A549 (cell line): Measurements from ENCODE around the gene PNKP. TPM values are rescaled to one million over a fixed set of nuclear protein-coding genes. Genes with fewer than 3 reads are reported as not detected.

ENCODE experiments used
- ATAC-seq, 2 experiments: fragments of 200-7000 bp in 1 of 2; fragments of >200 bp in 1 of 2; cut with Nextera tagmentation in 1 of 2; cut with Tn5 transposase in 1 of 2; 3 replicates each; pipeline versions ENCODE4 v1.8.0 to v1.9.1; 2018 to 2020; ENCODE audit warnings: mild to moderate bottlenecking in 1 of 2, moderate library complexity in 1 of 2
- CTCF ChIA-PET: fragments of 300-600 bp; sonication (Branson Sonifier 250); formaldehyde crosslinking; extraction: SDS; loops from one replicate; lab custom pipeline; 2021; ENCODE audit warnings: antibody characterized with exemption, inconsistent platforms; lab: Yijun Ruan, JAX
- POLR2A ChIA-PET: fragments of 350-600 bp; formaldehyde crosslinking; extraction: SDS; loops from one replicate; lab custom pipeline; 2021; ENCODE audit warnings: antibody characterized with exemption, inconsistent platforms; lab: Yijun Ruan, JAX
- DNase-seq, 2 experiments: peaks; one replicate each; pipeline versions ENCODE4 v3.0.0 to v3.0.0-alpha.2; 2011 to 2016; ENCODE audit warnings: low read depth in 1 of 2, low spot score in 1 of 2
- FAIRE-seq: peaks from 2 replicates; lab custom pipeline; 2011; peaks lifted over from hg19 to GRCh38; lab: Jason Lieb, UNC
- H3K27ac ChIP-seq, 2 experiments: fragments of >200 bp; sonication (Bioruptor Twin); formaldehyde crosslinking; 3 replicates each; pipeline ENCODE4 v1.5.1; 2016 to 2017
- H3K4me1 ChIP-seq: fragments of >200 bp; sonication (Bioruptor Twin); formaldehyde crosslinking; 3 replicates; pipeline ENCODE4 v1.6.1; 2016
- H3K4me2 ChIP-seq: fragments of >200 bp; sonication (Bioruptor Twin); formaldehyde crosslinking; 3 replicates; pipeline ENCODE4 v1.6.1; 2016
- H3K4me3 ChIP-seq: fragments of >200 bp; sonication (Bioruptor Twin); formaldehyde crosslinking; 3 replicates; pipeline ENCODE4 v1.5.1; 2016
- H3K9me3 ChIP-seq: fragments of >200 bp; sonication (Bioruptor Twin); formaldehyde crosslinking; 3 replicates; pipeline ENCODE4 v1.6.1; 2016
- BHLHE40 ChIP-seq: IDR thresholded peaks from 2 replicates; pipeline ENCODE4 v1.6.1; 2012; ENCODE audit warnings: low read depth, low read length, inconsistent platforms
- CBX8 ChIP-seq: fragments of 200-600 bp; sonication (generic); IDR thresholded peaks from 2 replicates; pipeline ENCODE4 v1.6.1; 2016
- CHD2 ChIP-seq: fragments of 150-350 bp; IDR thresholded peaks from 2 replicates; pipeline ENCODE4 v1.6.1; 2014; ENCODE audit warnings: low read length; ENCODE audit not compliant: partially characterized antibody
- CHD4 ChIP-seq: fragments of 200-600 bp; sonication (generic); IDR thresholded peaks from 2 replicates; pipeline ENCODE4 v1.6.1; 2016; ENCODE audit warnings: antibody characterized with exemption, mild to moderate bottlenecking, borderline replicate concordance
- EHMT2 ChIP-seq: fragments of 200-600 bp; sonication (generic); IDR thresholded peaks from 2 replicates; pipeline ENCODE4 v1.6.1; 2016; ENCODE audit warnings: antibody characterized with exemption, low read depth, mild to moderate bottlenecking, moderate library complexity
- ELK1 ChIP-seq: fragments of 150-350 bp; IDR thresholded peaks from 2 replicates; pipeline ENCODE4 v1.6.1; 2014; ENCODE audit warnings: low read depth, mild to moderate bottlenecking, low read length
- ESRRA ChIP-seq: fragments of 150-350 bp; IDR thresholded peaks from 2 replicates; pipeline ENCODE4 v1.6.1; 2014; ENCODE audit warnings: mild to moderate bottlenecking, low read length, borderline replicate concordance
- HEYL ChIP-seq: fragments of 250-450 bp; sonication (Bioruptor Pico); IDR thresholded peaks from 2 replicates; pipeline ENCODE4 v1.8.0; 2021; ENCODE audit warnings: mild to moderate bottlenecking, moderate library complexity
- HOXB13 ChIP-seq: fragments of 250-450 bp; sonication (Bioruptor Pico); IDR thresholded peaks from 2 replicates; pipeline ENCODE4 v1.5.0; 2020; ENCODE audit warnings: low read depth, mild to moderate bottlenecking, moderate library complexity
- HOXB5 ChIP-seq: fragments of 250-450 bp; sonication (Bioruptor Pico); IDR thresholded peaks from 2 replicates; pipeline ENCODE4 v1.5.0; 2020; ENCODE audit warnings: mild to moderate bottlenecking, moderate library complexity
- JUN ChIP-seq, 2 experiments: fragments of >200 bp; sonication (Bioruptor Twin); formaldehyde crosslinking; IDR thresholded peaks; 2 replicates in 1 of 2; 3 replicates in 1 of 2; pipeline ENCODE4 v1.6.1; 2016 to 2017
- KDM1A ChIP-seq: fragments of 200-600 bp; sonication (generic); IDR thresholded peaks from 2 replicates; pipeline ENCODE4 v1.6.1; 2016; ENCODE audit warnings: low read depth, mild to moderate bottlenecking
- KDM5A ChIP-seq: fragments of 200-600 bp; sonication (generic); IDR thresholded peaks from 2 replicates; pipeline ENCODE4 v1.6.1; 2016; ENCODE audit warnings: antibody characterized with exemption, mild to moderate bottlenecking
- MAZ ChIP-seq: fragments of 150-350 bp; IDR thresholded peaks from 2 replicates; pipeline ENCODE4 v1.6.1; 2014; ENCODE audit warnings: antibody characterized with exemption, low read depth, low read length, borderline replicate concordance
- MYC ChIP-seq: IDR thresholded peaks from 2 replicates; pipeline ENCODE4 v1.6.1; 2012; ENCODE audit warnings: mild to moderate bottlenecking, inconsistent platforms, low read length, improper control_type of control experiment, borderline replicate concordance
- NFE2L2 ChIP-seq: fragments of 150-350 bp; conservative IDR thresholded peaks from 2 replicates; pipeline ENCODE4 v1.6.1; 2014; ENCODE audit warnings: low read length
- NPAS2 ChIP-seq: fragments of 250-450 bp; sonication (Bioruptor Pico); IDR thresholded peaks from 2 replicates; pipeline ENCODE4 v1.8.0; 2022; ENCODE audit warnings: mild to moderate bottlenecking, moderate library complexity, borderline replicate concordance
- NR3C1 ChIP-seq: fragments of >200 bp; sonication (Bioruptor Twin); formaldehyde crosslinking; IDR thresholded peaks from 3 replicates; pipeline ENCODE4 v1.6.1; 2017
- PBX3 ChIP-seq: IDR thresholded peaks from 2 replicates; pipeline ENCODE4 v1.6.1; 2012
- RARB ChIP-seq: fragments of 250-450 bp; sonication (Bioruptor Pico); IDR thresholded peaks from 2 replicates; pipeline ENCODE4 v1.8.0; 2021; ENCODE audit warnings: mild to moderate bottlenecking, moderate library complexity
- RCOR1 ChIP-seq: fragments of 150-350 bp; IDR thresholded peaks from 2 replicates; pipeline ENCODE4 v1.6.1; 2014; ENCODE audit warnings: antibody characterized with exemption, low read length, low read depth
- RFX5 ChIP-seq: fragments of 450-650 bp; IDR thresholded peaks from 2 replicates; pipeline ENCODE4 v1.7.1; 2014; ENCODE audit warnings: antibody characterized with exemption, mild to moderate bottlenecking, moderate library complexity
- SMC3 ChIP-seq: fragments of >200 bp; sonication (Bioruptor Twin); formaldehyde crosslinking; IDR thresholded peaks from 3 replicates; pipeline ENCODE4 v1.6.1; 2018; ENCODE audit warnings: inconsistent platforms
- SREBF2 ChIP-seq: fragments of 450-650 bp; IDR thresholded peaks from 2 replicates; pipeline ENCODE4 v1.6.1; 2014; ENCODE audit warnings: mild to moderate bottlenecking, moderate library complexity
- TFCP2L1 ChIP-seq: fragments of 250-450 bp; sonication (Bioruptor Pico); IDR thresholded peaks from 2 replicates; pipeline ENCODE4 v1.5.0; 2021; ENCODE audit warnings: mild to moderate bottlenecking
- USF2 ChIP-seq: fragments of 450-650 bp; IDR thresholded peaks from 2 replicates; pipeline ENCODE4 v1.6.1; 2014; ENCODE audit warnings: antibody characterized with exemption
- ZC3H11A ChIP-seq: fragments of 450-650 bp; IDR thresholded peaks from 2 replicates; pipeline ENCODE4 v1.6.1; 2014; ENCODE audit warnings: antibody characterized with exemption, mild to moderate bottlenecking
- WGBS: methylation state at CpG from one replicate; pipeline ENCODE4 v1.1.6; 2017; ENCODE audit errors: missing lambda C conversion rate; 5-methylcytosine and 5-hydroxymethylcytosine counted together
- polyA plus RNA-seq, 4 experiments: library from polyadenylated mRNA; depleted of rRNA in 3 of 4; stranded (reverse); fragments of >200 nt; fragmentation: RNase III in 1 of 4; extraction: RNeasy Plus Mini Kit Qiagen cat#74134 plus additional on column Dnase treatment in 1 of 4; gene quantifications; 2 replicates in 3 of 4; 3 replicates in 1 of 4; pipeline ENCODE4 v1.2.3, GENCODE V29; 2011 to 2017
- TF ChIP-seq, protein P1 (sequence below): fragments of >200 bp; sonication (Bioruptor Twin); formaldehyde crosslinking; IDR thresholded peaks from 3 replicates; pipeline ENCODE4 v1.6.1; 2016
- TF ChIP-seq, protein P2 (sequence below): IDR thresholded peaks from 2 replicates; pipeline ENCODE4 v1.6.1; 2012
- TF ChIP-seq, protein P3 (sequence below): fragments of >200 bp; sonication (Bioruptor Twin); formaldehyde crosslinking; IDR thresholded peaks from 2 replicates; pipeline ENCODE4 v1.6.1; 2016
- TF ChIP-seq, protein P4 (sequence below): IDR thresholded peaks from 2 replicates; pipeline ENCODE4 v1.6.1; 2012; ENCODE audit warnings: low read depth, borderline replicate concordance

Gene PNKP
- polyA plus RNA-seq, 2 of the 4 experiments (the other 2 are of a cell fraction): 23.3 to 71.2 TPM

DNA sequence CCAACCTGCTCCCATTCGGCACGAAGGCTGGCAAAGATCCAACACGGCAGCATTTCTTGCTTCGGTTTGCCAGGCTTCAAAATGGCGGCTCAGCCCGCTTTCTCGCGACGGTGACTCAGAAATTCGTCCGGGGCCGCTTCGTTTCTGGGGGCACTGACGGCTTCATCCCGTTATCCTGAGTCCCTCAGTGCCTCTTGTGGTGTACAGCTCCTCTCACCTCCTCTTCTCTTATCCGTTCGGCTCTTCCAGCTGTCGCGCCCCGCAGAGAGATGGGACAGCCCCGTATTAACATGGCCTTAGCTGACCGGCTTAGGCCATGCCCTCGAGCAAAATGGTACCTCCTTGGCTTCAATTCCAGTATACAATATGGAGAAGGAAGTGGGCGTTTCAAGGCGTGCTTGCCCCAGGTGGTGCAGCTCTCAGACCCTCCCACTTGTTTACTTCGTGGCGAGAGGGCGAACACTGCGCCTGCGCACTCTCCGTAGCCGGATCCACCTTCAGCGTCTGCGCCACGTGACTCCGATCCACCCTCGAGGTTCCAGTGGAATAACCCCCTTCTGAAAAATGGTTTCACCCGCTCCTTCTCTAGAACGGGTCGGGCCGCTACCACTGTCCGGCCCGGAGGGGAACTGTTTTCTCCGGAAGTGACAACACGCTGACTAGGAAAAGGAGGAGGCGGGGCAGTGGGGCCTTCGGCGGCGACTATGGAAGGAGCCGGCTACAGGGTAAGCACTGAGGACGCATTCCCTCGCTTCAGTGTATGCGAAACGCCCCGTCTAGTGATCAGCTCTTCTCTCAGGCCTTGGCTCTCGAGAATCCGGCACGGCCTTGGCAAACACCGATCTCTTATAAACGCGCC, 9.9 kb upstream of the PNKP start, which contains the start of the genes AKT1S1 and TBC1D17 (continued):
- TF ChIP-seq CHD4 (no peak), EHMT2 (no peak), KDM1A (no peak), SMC3 (no peak), TFCP2L1 (CRISPR knock-in tag) (0 out of 2 replicates have a peak, but pooled peaks have one; percentile 56), HEYL (no peak), NR3C1 (no peak), ELK1 (0 out of 2 replicates have a peak, but pooled peaks have one; percentile 37), HOXB13 (CRISPR knock-in tag) (0 out of 2 replicates have a peak, but pooled peaks have one; percentile 16), CHD2 (peak; percentile 78), CBX8 (no peak), ZC3H11A (peak; percentile 5), HOXB5 (CRISPR knock-in tag) (0 out of 2 replicates have a peak, but pooled peaks have one; percentile 19), RFX5 (no peak; the same call in 1 of the 2 replicates), RARB (CRISPR knock-in tag) (0 out of 2 replicates have a peak, but pooled peaks have one; percentile 14)
- TF ChIP-seq, protein P1, sequence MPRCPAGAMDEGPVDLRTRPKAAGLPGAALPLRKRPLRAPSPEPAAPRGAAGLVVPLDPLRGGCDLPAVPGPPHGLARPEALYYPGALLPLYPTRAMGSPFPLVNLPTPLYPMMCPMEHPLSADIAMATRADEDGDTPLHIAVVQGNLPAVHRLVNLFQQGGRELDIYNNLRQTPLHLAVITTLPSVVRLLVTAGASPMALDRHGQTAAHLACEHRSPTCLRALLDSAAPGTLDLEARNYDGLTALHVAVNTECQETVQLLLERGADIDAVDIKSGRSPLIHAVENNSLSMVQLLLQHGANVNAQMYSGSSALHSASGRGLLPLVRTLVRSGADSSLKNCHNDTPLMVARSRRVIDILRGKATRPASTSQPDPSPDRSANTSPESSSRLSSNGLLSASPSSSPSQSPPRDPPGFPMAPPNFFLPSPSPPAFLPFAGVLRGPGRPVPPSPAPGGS: peak; percentile 78; the same call in 2 of the 3 replicates
- TF ChIP-seq, protein P2, sequence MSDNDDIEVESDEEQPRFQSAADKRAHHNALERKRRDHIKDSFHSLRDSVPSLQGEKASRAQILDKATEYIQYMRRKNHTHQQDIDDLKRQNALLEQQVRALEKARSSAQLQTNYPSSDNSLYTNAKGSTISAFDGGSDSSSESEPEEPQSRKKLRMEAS: peak; percentile 98
- TF ChIP-seq, all 56 proteins: peak for 24

- CTCF ChIA-PET: interaction anchor here (1.3 to 1.7 kb wide), 2 partner anchors 14 to 63 kb away, joined by 3 to 7 read pairs; partner anchors contain the start of gene FUZ
- FAIRE-seq: peak; percentile 94
- peak overlapping the region; percentile 95 for H3K4me3 ChIP-seq
- no peak for TF ChIP-seq NPAS2 (CRISPR knock-in tag)
- TF ChIP-seq TFCP2L1 (CRISPR knock-in tag): 0 out of 2 replicates have a peak, but pooled peaks have one; percentile 34
- peak; percentile 72 for TF ChIP-seq USF2
- TF ChIP-seq RFX5: 0 out of 2 replicates have a peak, but pooled peaks have one; percentile 13
- peak; percentile 77 for TF ChIP-seq BHLHE40
- peak; percentile 65; the same call in 1 of the 2 replicates for TF ChIP-seq HOXB5 (CRISPR knock-in tag)
- TF ChIP-seq PBX3: peak; percentile 9; the same call in 1 of the 2 replicates
- no peak for TF ChIP-seq MAZ
- TF ChIP-seq KDM5A: 0 out of 2 replicates have a peak, but pooled peaks have one; percentile 42
- no peak for TF ChIP-seq ESRRA
- TF ChIP-seq JUN (IDR thresholded peaks at IDR 0.05): peak; percentile 85 to 88
- TF ChIP-seq, protein P3, sequence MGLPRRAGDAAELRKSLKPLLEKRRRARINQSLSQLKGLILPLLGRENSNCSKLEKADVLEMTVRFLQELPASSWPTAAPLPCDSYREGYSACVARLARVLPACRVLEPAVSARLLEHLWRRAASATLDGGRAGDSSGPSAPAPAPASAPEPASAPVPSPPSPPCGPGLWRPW: no peak
- TF ChIP-seq NFE2L2: no peak
- no peak for TF ChIP-seq SREBF2
- TF ChIP-seq, protein P2: peak; percentile 86
- TF ChIP-seq MYC: peak; percentile 70
- no peak for TF ChIP-seq RCOR1
- TF ChIP-seq, protein P4, sequence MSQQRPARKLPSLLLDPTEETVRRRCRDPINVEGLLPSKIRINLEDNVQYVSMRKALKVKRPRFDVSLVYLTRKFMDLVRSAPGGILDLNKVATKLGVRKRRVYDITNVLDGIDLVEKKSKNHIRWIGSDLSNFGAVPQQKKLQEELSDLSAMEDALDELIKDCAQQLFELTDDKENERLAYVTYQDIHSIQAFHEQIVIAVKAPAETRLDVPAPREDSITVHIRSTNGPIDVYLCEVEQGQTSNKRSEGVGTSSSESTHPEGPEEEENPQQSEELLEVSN: peak; percentile 34; the same call in 1 of the 2 replicates
- TF ChIP-seq NR3C1: no peak
Observed at GRCh38 chr19:49876422-49877019, 9.1 kb upstream of the PNKP start.

More at GRCh38 chr19:49876422-49877019, 9.1 kb upstream of the PNKP start:
- Histone ChIP-seq H3K27ac (peak overlapping the region; percentile 98 to 99), H3K4me1 (peaks cover 21% of the 10 kb centered on the region), H3K4me2 (peak overlapping the region; percentile 90), H3K9me3 (no peaks in the 10 kb centered on the region)
- POLR2A ChIA-PET: interaction anchor here (0.7 to 2.6 kb wide), 13 partner anchors 8 to 259 kb away, joined by 3 to 36 read pairs (median 4); partner anchors contain the start of genes AP2A1, ATF5, NUP62 and PNKP
- 1% methylated on average over 46 of the region's 46 CpGs for WGBS
- ATAC-seq: peak; percentile 54 to 74
- DNase-seq: peak; percentile 82 to 100
